HEK293 (cell line): Measurements from ENCODE around the gene OR1L8.

ENCODE experiments used
- CTCF ChIA-PET: fragments of 350-600 bp; formaldehyde crosslinking; extraction: SDS; loops from one replicate; lab custom pipeline; 2021; ENCODE audit warnings: antibody characterized with exemption; lab: Yijun Ruan, JAX
- POLR2A ChIA-PET: fragments of 300-600 bp; formaldehyde crosslinking; extraction: SDS; loops from one replicate; lab custom pipeline; 2020; ENCODE audit warnings: antibody characterized with exemption, inconsistent platforms; lab: Yijun Ruan, JAX
- H3K27ac ChIP-seq: fragments of 200-500 bp; sonication (Bioruptor generic); 2 replicates; pipeline ENCODE4 v1.5.1; 2014; ENCODE audit warnings: low read depth, low read length, control low read depth, inconsistent platforms; ENCODE audit errors: extremely low read depth
- H3K36me3 ChIP-seq, 2 experiments: fragments of 200-500 bp in 1 of 2; sonication (Bioruptor generic) in 1 of 2; 1 replicate in 1 of 2; 2 replicates in 1 of 2; pipeline ENCODE4 v1.5.1; 2014 to 2017; ENCODE audit warnings: inconsistent platforms in 2 of 2, low read length in 2 of 2; ENCODE audit not compliant: control insufficient read depth in 2 of 2, insufficient read depth in 1 of 2
- H3K4me1 ChIP-seq: fragments of 200-500 bp; sonication (Bioruptor generic); 2 replicates; pipeline ENCODE4 v1.5.1; 2014; ENCODE audit warnings: mild to moderate bottlenecking, low read length, inconsistent platforms; ENCODE audit not compliant: control insufficient read depth, insufficient read depth
- H3K4me3 ChIP-seq: 2 replicates; pipeline ENCODE4 v1.5.1; 2011; ENCODE audit warnings: low read depth, mild to moderate bottlenecking, control low read depth, low read length, moderate library complexity
- H3K9me3 ChIP-seq: fragments of 200-500 bp; sonication (Bioruptor generic); 2 replicates; pipeline ENCODE4 v1.5.1; 2014; ENCODE audit warnings: low read depth, low read length, inconsistent platforms; ENCODE audit not compliant: control insufficient read depth, insufficient read depth
- HOXD13 ChIP-seq: sonication (generic); formaldehyde crosslinking; IDR thresholded peaks from 2 replicates; pipeline ENCODE4 v1.8.0; 2022; ENCODE audit warnings: missing genetic modification reagents, borderline replicate concordance
- KLF8 ChIP-seq: fragments of 450-650 bp; formaldehyde crosslinking; IDR thresholded peaks from 2 replicates; pipeline ENCODE4 v1.5.1; 2016; ENCODE audit warnings: missing biosample characterization, missing genetic modification characterization
- KLF9 ChIP-seq: fragments of 450-650 bp; formaldehyde crosslinking; IDR thresholded peaks from 2 replicates; pipeline ENCODE4 v1.5.1; 2016; ENCODE audit warnings: missing biosample characterization, missing genetic modification characterization, low read depth
- MYNN ChIP-seq: fragments of 450-650 bp; formaldehyde crosslinking; IDR thresholded peaks from 2 replicates; pipeline ENCODE4 v1.5.1; 2016; ENCODE audit warnings: missing biosample characterization, missing genetic modification characterization, borderline replicate concordance
- OVOL3 ChIP-seq: fragments of 450-650 bp; formaldehyde crosslinking; IDR thresholded peaks from 2 replicates; pipeline ENCODE4 v1.5.1; 2016; ENCODE audit warnings: missing biosample characterization, missing genetic modification characterization
- TCF7L2 ChIP-seq: IDR thresholded peaks from 2 replicates; pipeline ENCODE4 v1.6.1; 2011; ENCODE audit warnings: low read depth, mild to moderate bottlenecking, inconsistent platforms, low read length, moderate library complexity, borderline replicate concordance
- ZBTB17 ChIP-seq: fragments of 450-650 bp; formaldehyde crosslinking; IDR thresholded peaks from 2 replicates; pipeline ENCODE4 v1.5.1; 2016; ENCODE audit warnings: missing biosample characterization, missing genetic modification characterization
- ZBTB7A ChIP-seq: fragments of 450-650 bp; formaldehyde crosslinking; IDR thresholded peaks from 2 replicates; pipeline ENCODE4 v1.5.1; 2016; ENCODE audit warnings: low read depth, missing biosample characterization, missing genetic modification characterization
- ZFP41 ChIP-seq: fragments of 450-650 bp; formaldehyde crosslinking; IDR thresholded peaks from 2 replicates; pipeline ENCODE4 v1.5.1; 2016; ENCODE audit warnings: missing biosample characterization, missing genetic modification characterization, borderline replicate concordance
- ZNF121 ChIP-seq: fragments of 450-650 bp; formaldehyde crosslinking; IDR thresholded peaks from 2 replicates; pipeline ENCODE4 v1.5.1; 2016; ENCODE audit warnings: missing biosample characterization, missing genetic modification characterization
- ZNF169 ChIP-seq: fragments of 450-650 bp; formaldehyde crosslinking; IDR thresholded peaks from 2 replicates; pipeline ENCODE4 v1.5.1; 2016; ENCODE audit warnings: missing biosample characterization, missing genetic modification characterization
- ZNF184 ChIP-seq: fragments of 450-650 bp; IDR thresholded peaks from 2 replicates; pipeline ENCODE4 v1.5.1; 2018; ENCODE audit warnings: missing biosample characterization, mild to moderate bottlenecking, missing genetic modification characterization
- ZNF19 ChIP-seq: fragments of 450-650 bp; formaldehyde crosslinking; IDR thresholded peaks from 2 replicates; pipeline ENCODE4; 2016; ENCODE audit warnings: missing biosample characterization, missing genetic modification characterization, low read depth
- ZNF501 ChIP-seq: fragments of 450-650 bp; formaldehyde crosslinking; IDR thresholded peaks from 2 replicates; pipeline ENCODE4 v1.5.1; 2016; ENCODE audit warnings: missing biosample characterization, missing genetic modification characterization
- ZNF555 ChIP-seq: fragments of 450-650 bp; formaldehyde crosslinking; conservative IDR thresholded peaks from 2 replicates; pipeline ENCODE4 v1.5.1; 2017; ENCODE audit warnings: missing biosample characterization, mild to moderate bottlenecking, missing genetic modification characterization, inconsistent platforms
- ZNF558 ChIP-seq: fragments of 450-650 bp; formaldehyde crosslinking; IDR thresholded peaks from 2 replicates; pipeline ENCODE4 v1.5.1; 2016; ENCODE audit warnings: missing biosample characterization, missing genetic modification characterization
- ZNF610 ChIP-seq: fragments of 450-650 bp; formaldehyde crosslinking; IDR thresholded peaks from 2 replicates; pipeline ENCODE4 v1.5.1; 2016; ENCODE audit warnings: missing biosample characterization, missing genetic modification characterization, borderline replicate concordance
- ZNF658 ChIP-seq: fragments of 450-650 bp; formaldehyde crosslinking; IDR thresholded peaks from 2 replicates; pipeline ENCODE4; 2016; ENCODE audit warnings: missing biosample characterization, missing genetic modification characterization
- ZNF664 ChIP-seq: fragments of 450-650 bp; formaldehyde crosslinking; IDR thresholded peaks from 2 replicates; pipeline ENCODE4 v1.5.1; 2016; ENCODE audit warnings: missing biosample characterization, missing genetic modification characterization
- ZNF677 ChIP-seq: fragments of 450-650 bp; IDR thresholded peaks from 2 replicates; pipeline ENCODE4 v1.5.0; 2018; ENCODE audit warnings: missing biosample characterization, mild to moderate bottlenecking, missing genetic modification characterization, moderate library complexity
- ZNF707 ChIP-seq: fragments of 450-650 bp; formaldehyde crosslinking; IDR thresholded peaks from 2 replicates; pipeline ENCODE4 v1.5.1; 2016; ENCODE audit warnings: missing biosample characterization, missing genetic modification characterization
- ZNF747 ChIP-seq: fragments of 450-650 bp; formaldehyde crosslinking; IDR thresholded peaks from 2 replicates; pipeline ENCODE4 v1.5.1; 2016; ENCODE audit warnings: missing biosample characterization, missing genetic modification characterization
- ZNF776 ChIP-seq: fragments of 450-650 bp; formaldehyde crosslinking; IDR thresholded peaks from 2 replicates; pipeline ENCODE4 v1.5.0; 2017; ENCODE audit warnings: missing biosample characterization, missing genetic modification characterization, borderline replicate concordance
- ZNF785 ChIP-seq: fragments of 450-650 bp; formaldehyde crosslinking; IDR thresholded peaks from 2 replicates; pipeline ENCODE4 v1.5.1; 2016; ENCODE audit warnings: missing biosample characterization, missing genetic modification characterization
- ZSCAN16 ChIP-seq: fragments of 450-650 bp; formaldehyde crosslinking; IDR thresholded peaks from 2 replicates; pipeline ENCODE4 v1.5.1; 2016; ENCODE audit warnings: missing biosample characterization, missing genetic modification characterization
- TF ChIP-seq, protein P1 (sequence below): sonication (generic); formaldehyde crosslinking; IDR thresholded peaks from 2 replicates; pipeline ENCODE4 v1.8.1; 2022; ENCODE audit warnings: mild to moderate bottlenecking, moderate library complexity, missing genetic modification reagents
- TF ChIP-seq, protein P2 (sequence below): fragments of 450-650 bp; formaldehyde crosslinking; IDR thresholded peaks from 2 replicates; pipeline ENCODE4 v1.5.1; 2016; ENCODE audit warnings: missing biosample characterization, missing genetic modification characterization
- TF ChIP-seq, protein P3 (sequence below): fragments of 450-650 bp; formaldehyde crosslinking; IDR thresholded peaks from 2 replicates; pipeline ENCODE4 v1.5.1; 2016; ENCODE audit warnings: missing biosample characterization, missing genetic modification characterization
- TF ChIP-seq, protein P4 (sequence below): fragments of 450-650 bp; formaldehyde crosslinking; IDR thresholded peaks from 2 replicates; pipeline ENCODE4 v1.5.1; 2016; ENCODE audit warnings: missing biosample characterization, missing genetic modification characterization

Gene OR1L8

DNA sequence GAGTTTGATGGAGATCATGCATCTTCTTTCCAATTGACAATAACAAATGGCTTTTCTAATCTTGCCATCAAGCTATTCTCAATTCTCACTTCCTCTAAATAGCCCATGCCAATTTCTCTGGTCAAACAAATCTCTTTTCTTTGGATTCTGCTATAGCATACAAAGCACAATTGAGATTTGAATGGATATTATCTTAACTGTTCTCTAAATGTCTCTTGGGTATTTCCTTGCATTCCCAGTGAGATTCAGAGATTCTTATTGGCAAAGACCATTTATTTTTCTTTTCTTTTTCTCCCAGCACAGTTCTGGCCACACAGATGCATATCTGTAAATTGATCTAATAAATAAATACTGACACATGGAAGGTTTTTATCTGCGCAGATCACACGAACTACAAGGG lies 30.4 kb downstream of the OR1L8 start, which contains the start of gene OR1N2:
OR1N2 (plus strand) TSS at position 301 of the 400 bp plus-strand sequence. CDS start 100 bp downstream, outside the sequence.
- Histone ChIP-seq H3K4me1 (no peaks in the 10 kb centered on the region), H3K4me3 (no peak within 1 kb of the TSS), H3K9me3 (no peaks in the 10 kb centered on the region), H3K36me3 (no peaks in the 10 kb centered on the region), H3K27ac (no peak within 1 kb of the TSS)
- no peak for TF ChIP-seq ZNF677 (tag by site-specific recombination)
- TF ChIP-seq MYNN (tag by site-specific recombination), result no peak
- TF ChIP-seq ZNF658 (tag by site-specific recombination), result no peak
- TF ChIP-seq ZNF19 (tag by site-specific recombination), result no peak
- TF ChIP-seq HOXD13, result no peak
- TF ChIP-seq ZFP41 (tag by site-specific recombination), result no peak
- TF ChIP-seq ZBTB7A (tag by site-specific recombination), result no peak
- no peak for TF ChIP-seq ZNF610 (tag by site-specific recombination)
- no peak for TF ChIP-seq ZNF785
- no peak for TF ChIP-seq KLF9 (tag by site-specific recombination)
- no peak for TF ChIP-seq TCF7L2
- TF ChIP-seq, protein P1, sequence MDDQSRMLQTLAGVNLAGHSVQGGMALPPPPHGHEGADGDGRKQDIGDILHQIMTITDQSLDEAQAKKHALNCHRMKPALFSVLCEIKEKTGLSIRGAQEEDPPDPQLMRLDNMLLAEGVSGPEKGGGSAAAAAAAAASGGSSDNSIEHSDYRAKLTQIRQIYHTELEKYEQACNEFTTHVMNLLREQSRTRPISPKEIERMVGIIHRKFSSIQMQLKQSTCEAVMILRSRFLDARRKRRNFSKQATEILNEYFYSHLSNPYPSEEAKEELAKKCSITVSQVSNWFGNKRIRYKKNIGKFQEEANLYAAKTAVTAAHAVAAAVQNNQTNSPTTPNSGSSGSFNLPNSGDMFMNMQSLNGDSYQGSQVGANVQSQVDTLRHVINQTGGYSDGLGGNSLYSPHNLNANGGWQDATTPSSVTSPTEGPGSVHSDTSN (CRISPR knock-in tag), result no peak
- TF ChIP-seq ZNF121 (tag by site-specific recombination), result no peak
- no peak for TF ChIP-seq ZNF558 (tag by site-specific recombination)
- TF ChIP-seq OVOL3, result no peak
- no peak for TF ChIP-seq ZSCAN16 (tag by site-specific recombination)
- POLR2A ChIA-PET, result no interaction called here
- CTCF ChIA-PET, result interaction anchor here (0.6 kb wide), 1 partner anchor 279 kb away, joined by 4 read pairs; no protein-coding TSS in a partner anchor

DNA sequence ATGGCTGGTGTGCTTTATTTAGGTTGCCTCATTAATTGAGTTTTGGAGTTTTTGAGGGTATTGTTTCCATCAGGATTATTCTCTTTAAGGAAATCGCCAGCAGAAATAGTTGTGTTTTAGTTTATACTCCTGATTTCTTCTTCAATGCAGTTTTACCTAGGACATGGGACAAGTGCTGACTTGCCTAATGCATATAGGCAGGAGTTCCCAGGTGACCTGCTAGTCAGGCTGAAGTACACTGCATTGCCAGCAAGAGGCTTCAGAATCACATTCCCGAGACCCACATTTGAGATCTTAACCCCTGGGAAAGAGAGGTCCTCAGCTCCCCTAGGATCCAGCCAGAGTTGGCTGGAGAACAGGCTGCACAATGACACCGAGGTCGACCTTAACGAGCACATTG lies 31.8 kb downstream of the OR1L8 start:
- Histone ChIP-seq H3K4me1 (no peaks in the 10 kb centered on the region), H3K9me3 (no peaks in the 10 kb centered on the region), H3K27ac (no peak overlapping the region), H3K4me3 (no peak overlapping the region), H3K36me3 (no peaks in the 10 kb centered on the region)
- ChIA-PET CTCF (interaction anchor here (0.7 to 1.2 kb wide), 2 partner anchors 51 to 371 kb away, joined by 3 read pairs; no protein-coding TSS in a partner anchor), POLR2A (no interaction called here)
- TF ChIP-seq ZNF658 (tag by site-specific recombination) (no peak), KLF8 (tag by site-specific recombination) (no peak), ZNF747 (tag by site-specific recombination) (no peak), ZNF184 (tag by site-specific recombination) (no peak), ZNF664 (tag by site-specific recombination) (no peak), ZNF501 (tag by site-specific recombination) (no peak), ZSCAN16 (tag by site-specific recombination) (no peak), ZNF776 (no peak), ZBTB17 (no peak), ZNF169 (tag by site-specific recombination) (no peak), ZNF555 (no peak), ZNF707 (tag by site-specific recombination) (no peak)
- TF ChIP-seq, protein P2, sequence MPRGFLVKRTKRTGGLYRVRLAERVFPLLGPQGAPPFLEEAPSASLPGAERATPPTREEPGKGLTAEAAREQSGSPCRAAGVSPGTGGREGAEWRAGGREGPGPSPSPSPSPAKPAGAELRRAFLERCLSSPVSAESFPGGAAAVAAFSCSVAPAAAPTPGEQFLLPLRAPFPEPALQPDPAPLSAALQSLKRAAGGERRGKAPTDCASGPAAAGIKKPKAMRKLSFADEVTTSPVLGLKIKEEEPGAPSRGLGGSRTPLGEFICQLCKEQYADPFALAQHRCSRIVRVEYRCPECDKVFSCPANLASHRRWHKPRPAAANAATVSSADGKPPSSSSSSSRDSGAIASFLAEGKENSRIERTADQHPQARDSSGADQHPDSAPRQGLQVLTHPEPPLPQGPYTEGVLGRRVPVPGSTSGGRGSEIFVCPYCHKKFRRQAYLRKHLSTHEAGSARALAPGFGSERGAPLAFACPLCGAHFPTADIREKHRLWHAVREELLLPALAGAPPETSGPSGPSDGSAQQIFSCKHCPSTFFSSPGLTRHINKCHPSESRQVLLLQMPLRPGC, result no peak
- TF ChIP-seq, protein P3, sequence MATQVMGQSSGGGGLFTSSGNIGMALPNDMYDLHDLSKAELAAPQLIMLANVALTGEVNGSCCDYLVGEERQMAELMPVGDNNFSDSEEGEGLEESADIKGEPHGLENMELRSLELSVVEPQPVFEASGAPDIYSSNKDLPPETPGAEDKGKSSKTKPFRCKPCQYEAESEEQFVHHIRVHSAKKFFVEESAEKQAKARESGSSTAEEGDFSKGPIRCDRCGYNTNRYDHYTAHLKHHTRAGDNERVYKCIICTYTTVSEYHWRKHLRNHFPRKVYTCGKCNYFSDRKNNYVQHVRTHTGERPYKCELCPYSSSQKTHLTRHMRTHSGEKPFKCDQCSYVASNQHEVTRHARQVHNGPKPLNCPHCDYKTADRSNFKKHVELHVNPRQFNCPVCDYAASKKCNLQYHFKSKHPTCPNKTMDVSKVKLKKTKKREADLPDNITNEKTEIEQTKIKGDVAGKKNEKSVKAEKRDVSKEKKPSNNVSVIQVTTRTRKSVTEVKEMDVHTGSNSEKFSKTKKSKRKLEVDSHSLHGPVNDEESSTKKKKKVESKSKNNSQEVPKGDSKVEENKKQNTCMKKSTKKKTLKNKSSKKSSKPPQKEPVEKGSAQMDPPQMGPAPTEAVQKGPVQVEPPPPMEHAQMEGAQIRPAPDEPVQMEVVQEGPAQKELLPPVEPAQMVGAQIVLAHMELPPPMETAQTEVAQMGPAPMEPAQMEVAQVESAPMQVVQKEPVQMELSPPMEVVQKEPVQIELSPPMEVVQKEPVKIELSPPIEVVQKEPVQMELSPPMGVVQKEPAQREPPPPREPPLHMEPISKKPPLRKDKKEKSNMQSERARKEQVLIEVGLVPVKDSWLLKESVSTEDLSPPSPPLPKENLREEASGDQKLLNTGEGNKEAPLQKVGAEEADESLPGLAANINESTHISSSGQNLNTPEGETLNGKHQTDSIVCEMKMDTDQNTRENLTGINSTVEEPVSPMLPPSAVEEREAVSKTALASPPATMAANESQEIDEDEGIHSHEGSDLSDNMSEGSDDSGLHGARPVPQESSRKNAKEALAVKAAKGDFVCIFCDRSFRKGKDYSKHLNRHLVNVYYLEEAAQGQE (tag by site-specific recombination), result no peak
- TF ChIP-seq, protein P4, sequence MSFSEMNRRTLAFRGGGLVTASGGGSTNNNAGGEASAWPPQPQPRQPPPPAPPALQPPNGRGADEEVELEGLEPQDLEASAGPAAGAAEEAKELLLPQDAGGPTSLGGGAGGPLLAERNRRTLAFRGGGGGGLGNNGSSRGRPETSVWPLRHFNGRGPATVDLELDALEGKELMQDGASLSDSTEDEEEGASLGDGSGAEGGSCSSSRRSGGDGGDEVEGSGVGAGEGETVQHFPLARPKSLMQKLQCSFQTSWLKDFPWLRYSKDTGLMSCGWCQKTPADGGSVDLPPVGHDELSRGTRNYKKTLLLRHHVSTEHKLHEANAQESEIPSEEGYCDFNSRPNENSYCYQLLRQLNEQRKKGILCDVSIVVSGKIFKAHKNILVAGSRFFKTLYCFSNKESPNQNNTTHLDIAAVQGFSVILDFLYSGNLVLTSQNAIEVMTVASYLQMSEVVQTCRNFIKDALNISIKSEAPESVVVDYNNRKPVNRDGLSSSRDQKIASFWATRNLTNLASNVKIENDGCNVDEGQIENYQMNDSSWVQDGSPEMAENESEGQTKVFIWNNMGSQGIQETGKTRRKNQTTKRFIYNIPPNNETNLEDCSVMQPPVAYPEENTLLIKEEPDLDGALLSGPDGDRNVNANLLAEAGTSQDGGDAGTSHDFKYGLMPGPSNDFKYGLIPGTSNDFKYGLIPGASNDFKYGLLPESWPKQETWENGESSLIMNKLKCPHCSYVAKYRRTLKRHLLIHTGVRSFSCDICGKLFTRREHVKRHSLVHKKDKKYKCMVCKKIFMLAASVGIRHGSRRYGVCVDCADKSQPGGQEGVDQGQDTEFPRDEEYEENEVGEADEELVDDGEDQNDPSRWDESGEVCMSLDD (tag by site-specific recombination), result no peak
- TF ChIP-seq, all 188 proteins: peak for 0
